ENCODE data around the gene CAMK2N2.

Gene CAMK2N2

DNA sequence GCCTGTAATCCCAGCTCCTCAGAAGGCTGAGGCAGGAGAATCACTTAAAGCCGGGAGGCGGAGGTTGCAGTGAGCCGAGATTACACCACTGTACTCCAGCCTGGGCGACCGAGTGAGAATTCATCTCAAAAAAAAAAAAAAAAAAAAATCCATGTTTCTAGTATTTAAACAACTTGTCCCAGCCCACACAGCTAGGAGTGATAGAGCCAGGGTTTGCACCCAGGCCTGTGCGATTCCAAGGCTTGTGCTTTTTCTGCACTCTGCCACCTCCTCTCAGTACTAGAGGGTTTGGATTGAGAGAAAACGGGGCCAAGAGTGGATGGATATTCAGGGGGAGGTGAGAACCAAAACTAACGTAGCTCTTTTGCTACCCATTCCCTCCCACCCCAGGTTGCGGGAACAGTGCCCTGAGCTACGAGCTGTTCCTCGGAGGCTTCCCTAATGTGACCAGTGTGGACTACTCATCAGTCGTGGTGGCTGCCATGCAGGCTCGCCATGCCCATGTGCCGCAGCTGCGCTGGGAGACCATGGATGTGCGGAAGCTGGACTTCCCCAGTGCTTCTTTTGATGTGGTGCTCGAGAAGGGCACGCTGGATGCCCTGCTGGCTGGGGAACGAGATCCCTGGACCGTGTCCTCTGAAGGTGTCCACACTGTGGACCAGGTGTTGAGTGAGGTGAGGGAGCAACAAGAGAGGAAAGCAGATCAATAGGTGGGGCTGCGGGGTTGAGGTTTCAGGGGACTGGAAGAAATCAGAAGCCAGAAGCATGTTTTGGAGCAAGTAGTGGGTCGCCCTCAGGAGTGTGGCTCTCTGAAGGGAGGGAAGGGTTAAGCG lies 4.1 kb downstream of the CAMK2N2 start:
- TF ChIP-seq, protein P1, sequence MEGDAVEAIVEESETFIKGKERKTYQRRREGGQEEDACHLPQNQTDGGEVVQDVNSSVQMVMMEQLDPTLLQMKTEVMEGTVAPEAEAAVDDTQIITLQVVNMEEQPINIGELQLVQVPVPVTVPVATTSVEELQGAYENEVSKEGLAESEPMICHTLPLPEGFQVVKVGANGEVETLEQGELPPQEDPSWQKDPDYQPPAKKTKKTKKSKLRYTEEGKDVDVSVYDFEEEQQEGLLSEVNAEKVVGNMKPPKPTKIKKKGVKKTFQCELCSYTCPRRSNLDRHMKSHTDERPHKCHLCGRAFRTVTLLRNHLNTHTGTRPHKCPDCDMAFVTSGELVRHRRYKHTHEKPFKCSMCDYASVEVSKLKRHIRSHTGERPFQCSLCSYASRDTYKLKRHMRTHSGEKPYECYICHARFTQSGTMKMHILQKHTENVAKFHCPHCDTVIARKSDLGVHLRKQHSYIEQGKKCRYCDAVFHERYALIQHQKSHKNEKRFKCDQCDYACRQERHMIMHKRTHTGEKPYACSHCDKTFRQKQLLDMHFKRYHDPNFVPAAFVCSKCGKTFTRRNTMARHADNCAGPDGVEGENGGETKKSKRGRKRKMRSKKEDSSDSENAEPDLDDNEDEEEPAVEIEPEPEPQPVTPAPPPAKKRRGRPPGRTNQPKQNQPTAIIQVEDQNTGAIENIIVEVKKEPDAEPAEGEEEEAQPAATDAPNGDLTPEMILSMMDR (conservative IDR thresholded peaks at IDR 0.05): no peak
- no peak overlapping the region for H3K27ac ChIP-seq

DNA sequence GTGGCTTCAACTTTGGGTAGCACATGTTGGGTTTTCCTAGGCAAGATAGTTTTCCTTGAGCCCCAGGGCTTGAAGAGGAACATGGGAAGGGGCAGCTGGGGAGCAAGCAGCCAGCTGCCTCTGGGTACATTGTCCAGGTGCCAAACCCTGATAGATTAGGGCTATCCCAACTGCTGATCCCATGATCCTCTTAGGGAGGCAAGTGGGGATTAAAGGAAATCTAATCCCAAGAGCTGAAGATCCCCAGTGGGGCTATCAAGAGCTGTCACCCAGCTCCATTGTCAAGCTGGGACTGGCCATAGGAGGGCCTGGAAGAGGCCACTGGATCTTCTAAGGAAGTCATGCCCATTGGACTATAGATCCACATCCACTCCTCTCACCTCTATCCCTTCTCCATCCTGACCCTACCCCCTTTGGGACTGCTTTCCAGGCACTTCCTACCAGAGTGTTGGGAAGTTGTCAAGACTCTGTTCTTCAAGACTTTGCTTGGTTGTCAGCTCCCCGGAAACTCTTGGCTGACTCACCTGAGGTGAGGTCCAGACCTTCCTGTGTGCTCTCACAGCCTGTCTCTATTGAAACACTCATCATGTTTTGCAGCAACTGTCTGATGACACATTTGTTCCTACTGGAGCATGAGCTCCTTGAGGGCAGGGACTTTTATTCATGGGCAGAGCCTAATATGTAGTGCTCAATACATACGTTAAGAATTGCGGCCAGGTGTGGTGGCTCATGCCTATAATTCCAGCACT lies 5.9 kb downstream of the CAMK2N2 start:
- TF ChIP-seq, protein P1 (conservative IDR thresholded peaks at IDR 0.05): no peak
- no peak overlapping the region for H3K27ac ChIP-seq

DNA sequence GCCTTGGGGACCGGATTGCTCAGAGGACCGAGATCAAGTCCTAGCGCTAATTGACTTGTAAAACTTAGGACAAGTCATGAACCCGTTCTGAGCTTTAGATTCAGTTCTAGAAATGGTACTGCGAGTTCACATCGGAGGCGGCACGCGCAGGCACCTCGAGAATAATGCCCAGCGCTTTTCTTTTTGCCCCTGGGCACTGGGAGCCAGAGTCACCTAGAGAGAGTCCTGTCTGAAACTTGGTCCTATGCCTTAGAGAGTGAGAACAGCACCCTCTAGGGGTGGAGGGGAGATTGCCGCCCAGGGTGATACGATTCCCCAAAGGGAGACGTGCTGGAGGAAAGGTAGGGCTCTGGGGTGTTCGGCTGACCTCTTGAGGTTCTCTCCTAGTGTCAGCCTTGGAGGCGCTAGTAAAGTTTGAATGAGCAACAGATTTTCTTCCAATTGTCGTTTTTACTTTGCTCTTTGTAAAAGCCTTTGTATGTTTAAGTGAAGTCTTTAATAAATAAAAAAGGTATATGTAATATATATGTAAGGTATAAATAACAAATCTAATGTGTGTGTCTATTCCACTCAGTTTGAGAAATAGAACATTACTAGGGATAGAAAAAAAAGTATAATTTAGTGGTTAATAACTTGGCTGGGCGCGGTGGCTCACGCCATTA lies 11.1 kb downstream of the CAMK2N2 start:
- H3K27ac ChIP-seq: peak overlapping the region; percentile 96
- TF ChIP-seq, protein P1 (conservative IDR thresholded peaks at IDR 0.05): peak; percentile 94

DNA sequence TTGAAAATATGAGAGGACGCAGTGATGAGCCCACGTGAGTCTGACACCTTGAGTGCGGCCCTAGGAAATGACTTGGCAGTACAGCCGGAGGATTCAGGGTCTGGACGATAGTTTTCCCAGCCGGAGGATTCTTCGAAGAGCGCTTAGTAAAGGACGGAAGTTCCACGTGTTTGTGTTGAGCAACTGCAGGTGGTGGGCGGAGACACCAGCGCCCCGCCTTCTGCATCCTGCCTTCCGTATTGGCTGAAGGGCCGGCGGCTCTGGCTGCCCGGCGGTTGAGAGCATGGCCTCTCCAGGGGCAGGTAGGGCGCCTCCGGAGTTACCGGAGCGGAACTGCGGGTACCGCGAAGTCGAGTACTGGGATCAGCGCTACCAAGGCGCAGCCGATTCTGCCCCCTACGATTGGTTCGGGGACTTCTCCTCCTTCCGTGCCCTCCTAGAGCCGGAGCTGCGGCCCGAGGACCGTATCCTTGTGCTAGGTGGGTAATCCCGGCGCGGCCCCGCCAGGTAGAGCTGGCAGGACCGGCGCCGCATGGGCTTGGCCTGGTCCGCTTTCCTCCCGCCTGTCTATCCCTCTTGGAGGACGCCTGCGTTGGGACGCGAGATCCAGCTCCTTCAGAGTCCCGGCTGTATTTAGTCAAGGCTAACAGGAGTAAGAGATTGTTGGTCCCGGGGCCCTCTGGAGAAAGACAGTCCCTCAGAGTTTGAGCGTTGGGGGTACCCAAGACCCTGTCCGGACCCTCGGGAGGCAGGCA lies 11.8 kb downstream of the CAMK2N2 start, which contains the start of gene EEF1AKMT4:
Gene EEF1AKMT4, plus strand, starts transcription at position 261 of the 755 bp plus-strand sequence. Its CDS starts 23 bp downstream, at position 284.
- TF ChIP-seq, protein P1 (conservative IDR thresholded peaks at IDR 0.05): no peak; the same call in 1 of the 2 replicates
- H3K27ac ChIP-seq: peak within 1 kb of the TSS; percentile 96

DNA sequence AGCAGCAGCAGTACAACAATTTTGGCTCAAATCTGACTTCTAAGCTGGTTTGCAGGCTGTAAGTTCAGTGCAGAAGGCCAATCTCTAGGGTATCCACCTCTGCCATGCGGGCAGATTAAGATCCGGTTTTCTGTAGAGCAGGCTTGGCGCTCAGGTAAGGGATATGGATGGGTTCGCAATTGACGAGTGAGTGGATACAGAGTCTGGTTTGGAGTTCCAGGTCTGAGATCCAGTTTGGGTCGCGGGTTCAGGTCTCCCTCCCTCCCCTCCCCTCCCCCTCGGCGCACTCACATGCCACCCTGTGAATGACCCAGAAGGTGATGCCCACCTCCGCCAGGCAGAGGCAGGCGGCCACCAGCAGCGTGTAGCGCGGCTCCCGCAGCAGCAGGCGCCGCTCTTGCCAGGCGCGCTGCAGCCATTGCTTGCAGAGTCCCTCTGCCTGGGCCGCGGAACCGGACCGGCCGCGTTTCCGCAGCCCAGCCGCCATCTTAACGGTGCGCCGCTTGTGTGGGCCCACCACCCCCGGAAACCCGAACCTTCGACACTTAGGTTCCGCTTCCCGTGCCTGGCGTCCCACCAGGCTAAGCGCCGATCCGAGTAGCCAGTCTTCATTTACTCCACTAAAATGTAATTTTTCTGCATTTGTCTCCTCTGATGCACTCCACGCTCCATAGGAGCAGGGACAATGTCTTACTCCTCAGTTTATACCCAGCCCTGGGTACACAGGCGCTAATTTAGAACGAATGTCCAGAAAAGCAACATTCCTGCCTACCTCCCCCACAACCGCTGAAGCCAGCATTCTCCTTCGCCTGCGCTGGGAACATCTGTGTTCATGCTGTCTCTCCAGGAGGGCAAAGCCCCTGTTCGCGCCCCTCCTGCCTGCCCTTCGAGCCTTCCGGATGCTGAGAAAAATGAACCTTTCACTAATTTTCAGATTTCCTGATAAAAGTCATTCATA lies 12.6 kb downstream of the CAMK2N2 start, which contains the start of gene ALG3:
Gene ALG3, minus strand, starts transcription at position 509 of the 958 bp plus-strand sequence. Its CDS starts 22 bp downstream, at position 487.
- peak within 1 kb of the TSS; percentile 96 for H3K27ac ChIP-seq
- TF ChIP-seq, protein P1 (conservative IDR thresholded peaks at IDR 0.05): 0 out of 2 replicates have a peak, but pooled peaks have one; percentile 9

DNA sequence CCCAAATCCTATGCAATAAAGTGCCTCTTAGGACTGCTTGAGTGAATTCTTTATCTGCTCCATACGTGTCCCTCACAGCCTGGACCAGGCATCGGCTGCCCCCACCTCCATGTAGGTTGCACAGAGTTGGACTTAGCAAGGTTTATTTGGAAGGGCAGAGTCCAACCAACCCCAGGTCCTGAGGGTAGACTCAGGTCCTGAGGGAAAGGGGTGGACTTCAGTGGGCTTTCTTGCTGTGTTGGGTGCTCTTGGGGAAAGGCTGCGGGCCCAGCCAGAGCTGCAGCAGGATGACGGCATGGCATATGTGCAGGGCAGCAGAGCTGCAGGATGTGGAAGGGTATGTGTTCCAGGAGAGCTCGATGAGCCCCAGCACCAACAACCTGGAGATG lies 19.1 kb downstream of the CAMK2N2 start:
- TF ChIP-seq, protein P1 (conservative IDR thresholded peaks at IDR 0.05): no peak
- H3K27ac ChIP-seq: peak overlapping the region; percentile 64

Data from VCaP (cell line).